ENCODE data around the gene ZP1. TPM values are rescaled to one million over a fixed set of nuclear protein-coding genes. Genes with fewer than 3 reads are reported as not detected.

Gene ZP1
- total and polyA plus RNA-seq, 2 of the 8 experiments (the other 6 are each of a cell fraction or from before 2014, with no cell fraction given), result not detected

GRCh38 chr11:60906132-60906972 is 39.0 kb downstream of the ZP1 start, which contains the start of gene PRPF19:
Gene PRPF19 (minus strand): TSS chr11:60906585. CDS start chr11:60906382, 203 bp downstream.
- POLR2A ChIA-PET (ENCODE audit: partially characterized antibody), result interaction anchor here (0.8 to 4.2 kb wide), 10 partner anchors 9 to 75 kb away, joined by 3 to 28 read pairs (median 4); partner anchors contain the start of genes CCDC86, TMEM109 and TMEM132A
- TF ChIP-seq ZNF274 (IDR thresholded peaks at IDR 0.05; ENCODE audit: borderline replicate concordance, extremely low read depth, low read length) (no peak), CREB1 (IDR thresholded peaks at IDR 0.05) (0 out of 2 replicates have a peak, but pooled peaks have one; percentile 10), PHF8 (conservative IDR thresholded peaks at IDR 0.05; ENCODE audit: low read depth, low read length) (peak; percentile 79), KDM4A (IDR thresholded peaks at IDR 0.05; ENCODE audit: low read depth, low read length, severe bottlenecking) (peak; percentile 79), GTF2F1 (IDR thresholded peaks at IDR 0.05; ENCODE audit: borderline replicate concordance, low read depth, low read length) (no peak), NANOG (IDR thresholded peaks at IDR 0.05; ENCODE audit: insufficient read depth, low read depth, low read length, poor library complexity, severe bottlenecking) (no peak), ATF3 (IDR thresholded peaks at IDR 0.05; ENCODE audit: insufficient read depth, low read depth, low read length) (no peak)

More at GRCh38 chr11:60906132-60906972, 39.0 kb downstream of the ZP1 start, which contains the start of gene PRPF19:
- Histone ChIP-seq H2AK5ac (ENCODE audit: low read depth, low read length) (no peak within 1 kb of the TSS), H3K4ac (replicated peaks; ENCODE audit: insufficient read length, low read depth, low read length) (no peak within 1 kb of the TSS), H3K4me2 (ENCODE audit: insufficient read depth in 1 of 2, low read depth in 2 of 2, low read length in 2 of 2) (peak within 1 kb of the TSS; percentile 81 to 97), H3K36me3 (ENCODE audit: control insufficient read depth in 2 of 4, insufficient read depth in 4 of 4, low read length in 3 of 4) (peaks cover 8 to 22% (median 20%) of the 10 kb centered on the region in 4 experiments; a peak in 7 of 8 replicates), H4K8ac (ENCODE audit: extremely low read depth, insufficient read depth, low read length) (peak within 1 kb of the TSS; percentile 90), H3K14ac (ENCODE audit: insufficient read length) (no peak within 1 kb of the TSS), H3K79me1 (ENCODE audit: low read depth, low read length) (peaks cover 6% of the 10 kb centered on the region), H3K23ac (ENCODE audit: insufficient read length) (no peak within 1 kb of the TSS), H2BK12ac (ENCODE audit: low read depth, low read length) (no peak within 1 kb of the TSS), H2BK5ac (ENCODE audit: low read depth, low read length) (no peak within 1 kb of the TSS; the same call in 1 of the 2 replicates), H3K27me3 (replicated peaks in 1 of 4; ENCODE audit: control insufficient read depth in 3 of 4, extremely low read depth in 1 of 4, insufficient read depth in 3 of 4, low read length in 3 of 4) (peaks cover 0 to 2% (median 0%) of the 10 kb centered on the region in 4 experiments; a peak in 1 of 7 replicates), H3K9ac (replicated peaks in 1 of 4; ENCODE audit: extremely low read depth in 1 of 4, low read depth in 3 of 4, low read length in 3 of 4) (peak within 1 kb of the TSS; percentile 80 to 92 (median 85)), H2AFZ (ENCODE audit: low read length) (no peak within 1 kb of the TSS), H2BK120ac (replicated peaks; ENCODE audit: low read depth, low read length) (no peak within 1 kb of the TSS), H3K23me2 (ENCODE audit: low read depth, low read length) (peaks cover 2% of the 10 kb centered on the region; the same call in 1 of the 2 replicates), H3K18ac (ENCODE audit: extremely low read depth, low read length) (peak within 1 kb of the TSS; percentile 65; the same call in 1 of the 2 replicates), H3K27ac (ENCODE audit: low read depth, low read length) (peak within 1 kb of the TSS; percentile 55), H2BK20ac (ENCODE audit: low read length) (no peak within 1 kb of the TSS), H3K4me3 (ENCODE audit: extremely low read depth in 1 of 4, insufficient read depth in 2 of 4, low read depth in 3 of 4, low read length in 4 of 4) (peak within 1 kb of the TSS; percentile 76 to 91 (median 90)), H4K91ac (replicated peaks; ENCODE audit: insufficient read length, low read length) (peak within 1 kb of the TSS; percentile 29), H3K56ac (replicated peaks; ENCODE audit: insufficient read length, low read depth, low read length) (peak within 1 kb of the TSS; percentile 90), H3K9me3 (ENCODE audit: insufficient read depth in 2 of 2, low read depth in 1 of 2, low read length in 1 of 2) (no peaks in the 10 kb centered on the region), H3K4me1 (replicated peaks in 1 of 4; ENCODE audit: control insufficient read depth in 3 of 4, insufficient read depth in 4 of 4, low read length in 3 of 4) (peaks cover 2 to 8% (median 5%) of the 10 kb centered on the region in 4 experiments; a peak in 4 of 7 replicates), H4K20me1 (replicated peaks in 1 of 2; ENCODE audit: control insufficient read depth in 1 of 2, insufficient read depth in 2 of 2, low read length in 2 of 2) (peaks cover 10 to 21% of the 10 kb centered on the region in 2 experiments), H2BK15ac (ENCODE audit: low read length) (no peak within 1 kb of the TSS), H4K5ac (ENCODE audit: insufficient read length, low read depth, low read length) (peak within 1 kb of the TSS; percentile 32), H3K79me2 (ENCODE audit: control insufficient read depth in 1 of 2, insufficient read depth in 2 of 2, low read length in 2 of 2) (peaks cover 23 to 40% of the 10 kb centered on the region in 2 experiments)
- FAIRE-seq, result peak; percentile 63
- CTCF ChIA-PET (ENCODE audit: partially characterized antibody), result interaction anchor here (0.6 to 23.0 kb wide), 5 partner anchors 9 to 74 kb away, joined by 3 to 522 read pairs (median 9); no protein-coding TSS in a partner anchor
- WGBS, 2 experiments (ENCODE audit: extremely low coverage in 1 of 2, insufficient coverage in 1 of 2, insufficient read length in 1 of 2, insufficient replicate concordance in 2 of 2, low coverage in 1 of 2, low lambda C conversion rate in 2 of 2, missing lambda C conversion rate in 1 of 2), result 2% methylated on average over 74 of the region's 75 CpGs; no CpG with 5 or more reads in 1 of the 2 experiments
- DNase-seq (ENCODE audit: low read depth in 1 of 2, low spot score in 2 of 2), result peak; percentile 74 to 99
